Activated T-cell treated with anti-CD3 and anti-CD28 coated beads for 1 hour (primary cell): Measurements from ENCODE around the gene TMCC3.
"Not testable (repeated sequence)": the region's sequence is repeated elsewhere in the genome, so short reads cannot be mapped to it uniquely, and the experiment has no call there.

Source experiments
- DNase-seq: peaks from one replicate; pipeline ENCODE4 v3.0.0-alpha.2; 2020; ENCODE audit warnings: low read depth

The TMCC3 gene

DNA sequence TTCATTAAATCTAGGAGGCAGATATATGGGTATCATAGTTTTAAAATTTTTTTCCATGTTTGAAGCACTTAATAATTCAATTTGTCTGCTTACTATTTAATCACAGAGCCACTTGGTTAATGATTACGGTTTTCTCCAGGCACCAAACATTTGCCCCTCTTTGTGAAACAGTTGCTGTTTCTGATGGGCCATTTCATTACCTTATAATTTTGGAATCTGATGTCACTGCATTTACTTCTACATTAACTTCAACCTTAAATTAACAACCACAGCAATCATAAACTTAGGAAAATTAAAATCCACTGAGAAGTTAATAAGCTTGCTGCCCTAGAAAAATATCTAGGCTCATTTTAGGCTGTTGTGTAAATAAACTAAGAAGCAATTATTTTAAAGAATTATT, 17.0 kb downstream of the TMCC3 start:
- no peak for DNase-seq

DNA sequence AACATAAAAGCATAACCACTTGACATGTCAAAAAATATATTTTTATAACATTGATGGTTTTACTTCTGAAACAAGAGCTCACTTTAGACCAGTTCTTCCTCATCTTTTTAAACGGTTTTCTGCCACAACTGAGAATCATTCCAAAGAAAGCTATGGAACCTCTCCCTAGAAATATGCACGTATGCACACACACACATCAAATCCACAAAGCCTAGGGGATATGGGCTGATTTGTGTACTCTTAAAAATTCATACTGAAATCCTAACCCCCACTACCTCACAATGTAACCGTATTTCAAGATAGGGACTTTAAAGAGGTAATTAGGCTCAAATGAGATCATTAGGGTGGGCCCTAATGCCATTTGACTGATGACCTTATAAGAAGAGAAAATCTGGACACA, 19.3 kb downstream of the TMCC3 start:
- DNase-seq = no peak

GRCh38 chr12:94628819-94629472, 21.4 kb downstream of the TMCC3 start:
- DNase-seq = no peak

DNA sequence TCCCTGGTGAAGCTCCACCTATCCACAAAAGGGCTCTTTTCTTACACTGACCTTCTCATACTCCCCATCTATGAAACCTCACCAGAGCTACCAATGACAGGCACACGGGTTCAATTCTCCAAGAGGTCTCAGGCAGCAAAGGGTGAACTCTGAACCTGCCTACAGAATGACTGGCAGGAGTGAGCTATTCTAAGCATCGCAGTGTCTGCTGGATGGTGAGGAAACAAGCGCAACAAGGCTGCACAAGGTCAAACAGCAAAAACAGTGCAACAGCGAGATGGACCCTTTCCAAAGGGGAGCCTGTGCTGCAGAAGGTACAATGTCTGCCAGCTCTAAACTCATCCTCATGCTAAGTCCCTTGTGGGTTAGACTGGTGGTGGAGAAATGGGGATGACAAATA, 22.0 kb downstream of the TMCC3 start:
- no peak for DNase-seq

DNA sequence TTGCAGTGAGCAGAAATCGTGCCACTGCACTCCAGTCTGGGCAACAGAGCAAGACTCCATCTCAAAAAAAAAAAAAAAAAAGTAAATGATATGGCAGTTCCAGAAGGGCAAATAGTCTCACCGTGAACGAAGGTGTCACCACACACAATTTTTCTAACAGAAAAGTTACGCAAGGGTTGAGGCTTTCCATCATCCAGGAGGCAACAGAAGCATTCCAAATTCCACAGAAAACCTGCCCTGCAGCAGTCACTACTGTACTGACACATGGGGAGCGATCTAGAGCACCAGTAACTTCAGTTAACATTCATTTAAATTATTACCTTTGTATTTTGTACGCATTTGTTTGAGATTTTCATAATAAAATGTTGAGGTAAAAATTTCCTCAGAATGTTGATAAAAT, 24.8 kb downstream of the TMCC3 start:
- no peak for DNase-seq

GRCh38 chr12:94623161-94623920, 27.0 kb downstream of the TMCC3 start:
- no peak for DNase-seq

DNA sequence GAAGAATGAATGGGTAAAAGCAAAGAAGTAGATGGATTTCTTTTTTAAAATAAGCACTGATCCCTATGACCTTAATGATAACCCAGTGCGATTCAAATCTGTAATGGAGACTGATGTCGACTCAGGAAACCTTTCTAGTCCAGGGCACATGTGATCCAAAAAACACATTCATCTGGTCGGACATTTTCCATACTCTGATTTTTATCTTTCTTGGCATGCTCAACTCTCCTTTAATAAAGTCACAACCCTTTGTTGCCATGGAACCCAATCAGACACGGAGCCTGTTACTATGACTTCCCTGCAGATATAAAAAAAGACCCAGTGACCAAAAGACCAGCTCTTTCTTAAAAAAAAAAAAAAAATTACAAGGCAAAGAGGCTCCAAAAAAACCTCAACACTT, 27.9 kb downstream of the TMCC3 start:
- DNase-seq = no peak

DNA sequence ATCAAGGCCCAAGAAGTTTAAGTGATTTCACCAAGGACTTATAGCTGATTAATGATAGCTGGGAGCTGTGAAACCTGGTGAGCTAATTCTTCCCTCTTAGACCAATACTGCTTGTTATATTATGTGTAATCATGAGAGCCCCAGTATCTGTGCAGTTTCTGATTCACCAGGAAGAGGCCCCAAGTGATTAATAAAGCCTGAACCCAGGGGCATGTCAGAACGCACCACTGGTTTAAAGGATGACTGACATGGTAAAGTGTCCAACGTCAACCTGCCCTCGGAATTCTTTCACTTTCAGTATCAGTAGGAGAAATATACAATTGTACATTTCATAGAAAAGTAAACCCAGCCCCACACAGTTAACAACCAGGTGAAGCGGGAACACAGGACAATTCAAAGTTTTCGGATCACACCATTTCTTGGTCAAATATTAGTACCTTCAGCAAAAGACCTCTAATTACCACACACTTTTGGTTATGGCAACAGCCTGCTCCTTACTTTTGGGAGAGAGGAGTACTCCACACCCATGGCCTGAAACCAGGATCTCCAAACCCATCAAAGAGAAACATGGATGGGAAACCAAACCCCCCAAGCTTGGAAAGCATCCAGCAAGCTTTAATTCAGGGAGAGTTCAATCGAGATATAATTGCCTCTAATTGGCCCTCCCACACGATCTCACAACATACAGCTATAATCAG, 28.5 kb downstream of the TMCC3 start:
- DNase-seq = no peak

GRCh38 chr12:94620621-94621020, 29.7 kb downstream of the TMCC3 start:
- DNase-seq = no peak

DNA sequence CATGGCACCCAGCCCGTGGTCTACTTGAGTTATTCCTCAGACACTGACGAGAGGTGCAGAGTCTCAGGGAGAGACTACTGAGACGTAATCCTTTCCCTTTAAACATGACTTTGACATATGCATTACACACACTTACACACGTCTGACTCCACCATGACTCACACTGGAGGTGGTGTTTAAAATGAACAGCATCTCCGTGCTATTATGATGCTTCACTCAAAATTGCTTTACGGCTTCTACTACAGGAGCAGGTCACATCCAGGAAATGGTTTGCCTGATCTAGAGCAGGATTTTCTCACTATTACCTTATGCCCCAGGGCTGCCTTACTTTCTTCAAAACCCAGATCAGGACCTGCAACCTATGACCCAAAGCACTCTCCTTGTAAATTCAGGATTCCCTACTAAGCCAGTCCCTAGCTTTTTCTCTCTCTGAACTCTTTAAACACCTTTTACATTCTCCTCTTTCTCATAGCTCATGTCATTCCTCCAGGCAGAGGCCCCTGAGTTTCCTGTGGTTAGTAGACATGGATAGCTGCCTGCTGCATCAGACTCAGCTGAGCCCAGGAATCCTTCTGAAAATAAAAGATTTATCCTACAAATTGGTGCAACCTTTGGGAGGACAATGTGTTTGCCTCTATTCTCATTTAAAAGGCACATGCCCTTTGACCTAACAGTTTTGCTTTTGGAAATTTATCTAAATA, 31.2 kb downstream of the TMCC3 start:
- no peak for DNase-seq

DNA sequence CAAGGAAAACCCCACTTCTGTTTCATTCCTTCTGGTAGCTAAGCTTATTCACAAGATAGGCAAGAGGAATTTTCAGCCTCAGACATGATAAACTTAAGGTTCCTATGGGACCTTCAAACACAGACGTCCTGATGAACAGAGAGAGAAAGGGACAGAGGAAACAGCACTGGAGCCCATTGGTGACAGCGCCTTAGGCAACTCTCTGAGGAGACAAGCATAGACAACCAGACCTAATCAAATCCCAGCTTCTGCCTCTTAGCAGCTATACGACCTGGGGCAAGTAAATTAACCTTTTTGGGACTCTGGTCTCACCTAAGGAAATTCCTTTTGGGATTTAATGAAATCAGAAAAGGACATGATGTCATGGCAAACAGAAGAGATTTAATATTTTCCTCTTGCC, 33.3 kb downstream of the TMCC3 start:
- DNase-seq = no peak

DNA sequence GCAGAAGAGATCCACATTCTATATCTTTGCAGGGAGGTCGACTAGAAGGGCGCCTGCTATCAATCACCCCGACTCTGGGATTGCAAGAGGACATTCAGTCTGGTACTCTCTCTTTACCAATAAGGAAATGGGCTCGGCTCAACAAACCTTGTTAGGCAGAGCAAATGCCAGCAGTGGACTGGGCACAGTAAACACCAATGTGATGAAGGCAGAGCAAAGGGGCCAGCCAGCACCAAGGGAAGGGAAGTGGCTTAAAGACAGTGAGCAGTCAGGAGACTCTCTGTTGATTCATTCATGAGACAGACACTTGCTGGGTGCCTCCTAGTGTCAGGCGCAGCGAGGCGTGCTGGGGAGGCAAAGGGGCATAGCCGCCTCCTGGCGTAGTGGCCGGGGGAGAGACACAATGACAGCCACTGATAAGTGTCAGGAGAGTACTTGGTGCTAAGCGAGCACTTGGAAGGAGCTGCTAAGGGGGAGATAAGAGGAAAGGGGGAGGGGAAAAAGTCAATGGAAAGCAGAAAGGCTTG, 34.1 kb downstream of the TMCC3 start:
- no peak for DNase-seq

DNA sequence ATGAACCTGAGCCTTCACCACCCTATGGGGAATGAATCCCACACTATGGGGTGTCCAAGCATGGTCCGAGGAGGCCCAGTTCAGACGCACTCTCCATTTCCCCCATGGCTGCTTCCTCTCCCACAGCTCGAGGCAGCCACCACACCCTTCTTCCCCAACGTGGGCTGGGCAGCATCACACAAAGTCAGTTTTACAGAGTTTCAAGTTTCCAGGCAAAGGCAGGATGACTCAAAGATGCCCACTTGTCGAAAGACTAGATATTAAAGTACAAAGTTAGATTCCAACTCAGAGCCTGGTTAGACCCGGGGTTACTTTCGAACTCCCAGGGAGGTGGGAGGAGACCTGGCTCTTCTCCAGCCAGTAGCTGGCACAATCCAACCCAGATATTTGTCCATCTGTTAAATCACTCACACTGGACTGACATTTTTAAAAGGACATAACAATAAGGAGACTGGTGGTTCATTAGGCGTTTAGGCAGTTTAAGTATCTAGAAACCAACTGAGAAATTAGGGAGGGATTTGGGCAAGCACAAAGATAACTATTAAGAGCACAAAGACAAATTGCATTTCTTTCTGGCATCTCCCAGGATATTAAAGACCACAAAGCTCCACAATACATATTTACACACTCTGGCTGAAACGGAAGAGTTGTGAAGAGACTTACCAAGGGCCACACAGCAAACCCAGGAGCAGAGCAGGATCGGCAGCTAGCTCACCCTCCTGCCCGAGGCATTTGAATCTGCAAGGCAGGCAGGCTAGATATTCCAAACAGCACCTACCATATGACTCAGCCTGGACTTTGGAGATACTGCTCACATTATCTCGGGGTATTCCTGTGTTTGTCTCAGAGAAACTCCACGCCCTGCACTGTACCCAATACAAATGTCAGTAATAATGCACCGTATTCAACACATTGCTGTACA, 34.8 kb downstream of the TMCC3 start:
- no peak for DNase-seq

GRCh38 chr12:94614288-94614721, 36.1 kb downstream of the TMCC3 start:
- DNase-seq = no peak

DNA sequence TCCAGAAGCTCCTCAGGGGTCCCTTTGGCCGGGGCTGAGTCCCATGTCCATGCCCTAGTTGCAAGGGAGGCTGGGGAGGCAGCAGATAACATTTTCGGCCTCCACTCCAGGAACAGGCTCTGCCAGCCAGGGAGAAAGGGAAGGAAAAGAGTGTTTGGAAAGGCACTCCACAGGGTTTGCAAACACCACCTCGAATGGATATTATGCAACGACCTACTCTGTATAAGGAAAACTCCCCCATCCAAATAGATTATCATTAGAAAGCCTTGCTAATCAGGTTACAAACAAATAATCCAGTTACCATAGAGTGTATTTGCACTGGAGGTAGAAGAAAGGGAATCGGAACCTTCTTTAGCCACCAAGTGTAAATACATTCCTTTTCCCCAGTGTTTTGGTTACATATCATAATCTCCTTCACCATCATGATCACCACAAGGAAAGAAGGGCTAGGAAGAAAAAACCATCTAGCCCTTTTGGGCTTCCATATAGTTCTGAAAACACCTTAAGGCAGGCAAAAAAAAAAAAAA, 40.4 kb downstream of the TMCC3 start:
- DNase-seq = no peak

DNA sequence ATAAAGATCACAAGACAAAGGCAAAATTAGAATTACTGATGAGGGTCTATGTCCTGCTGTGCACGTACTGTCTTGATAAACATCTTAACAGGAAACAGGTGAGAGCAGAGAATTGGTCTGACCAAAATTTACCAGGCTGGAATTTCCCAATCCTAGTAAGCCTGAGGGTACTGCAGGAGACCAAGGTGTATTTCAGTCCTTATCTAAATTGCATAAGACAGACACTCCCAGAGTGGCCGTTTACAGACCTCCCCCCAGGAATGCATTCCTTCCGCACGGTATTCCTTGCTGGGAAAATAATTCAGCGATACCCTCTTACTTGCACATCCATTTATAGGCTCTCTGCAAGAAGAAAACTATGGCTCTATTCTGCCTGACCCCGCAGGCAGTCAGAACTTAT, 43.5 kb downstream of the TMCC3 start:
- DNase-seq = not testable (repeated sequence)

- no peak for DNase-seq
These were observed 46.0 kb downstream of the TMCC3 start for GRCh38 chr12:94604366-94604698.

- peak; percentile 38 for DNase-seq
These were observed 46.7 kb downstream of the TMCC3 start for GRCh38 chr12:94603434-94604365.

DNA sequence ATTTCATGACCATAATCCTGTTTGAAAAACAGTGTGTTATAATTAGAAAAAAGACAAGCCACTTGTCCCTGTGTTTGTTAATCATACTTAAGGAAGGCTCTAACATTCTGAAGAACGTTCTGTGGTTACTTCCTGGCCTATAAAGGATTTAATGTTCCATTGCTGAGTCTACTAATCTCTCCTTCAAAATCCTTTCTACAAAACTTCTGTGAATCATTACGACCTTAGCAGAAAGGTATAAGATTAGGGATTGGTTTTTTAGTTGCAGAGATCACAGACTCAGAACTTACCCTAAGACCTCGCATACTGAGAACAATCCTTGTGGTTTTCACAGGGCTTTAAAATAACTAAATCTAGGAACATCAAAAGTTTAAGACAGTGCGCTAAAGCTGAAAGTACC, 48.3 kb downstream of the TMCC3 start:
- DNase-seq = no peak

GRCh38 chr12:94601307-94601706, 49.0 kb downstream of the TMCC3 start:
- DNase-seq = not testable (repeated sequence)
